Natural killer cell (primary cell): ENCODE results near the gene DDX23. TPM values are rescaled to one million over a fixed set of nuclear protein-coding genes. Genes with fewer than 3 reads are reported as not detected.

ENCODE experiments used
- ATAC-seq, 3 donors: fragments of 150-1000 bp in 2 of 3; fragments of 200-7000 bp in 1 of 3; cut with Tn5 transposase; 1 replicate in 1 of 3; 2 replicates in 2 of 3; pipeline ENCODE4 v1.10.0; 2021; ENCODE audit warnings: mild to moderate bottlenecking in 2 of 3, moderate library complexity in 2 of 3
- DNase-seq, 2 donors: peaks; one replicate each; pipeline versions ENCODE4 v3.0.0 to v3.0.0-alpha.2; 2013 to 2021; ENCODE audit warnings: mixed read lengths in 1 of 2
- H3K27ac ChIP-seq: one replicate; pipeline ENCODE4 v1.5.1; 2013; ENCODE audit warnings: mild to moderate bottlenecking, low read length
- H3K27me3 ChIP-seq: one replicate; pipeline ENCODE4 v1.6.1; 2013; ENCODE audit warnings: low read length; ENCODE audit not compliant: control insufficient read depth, insufficient read depth
- H3K36me3 ChIP-seq: one replicate; pipeline ENCODE4 v1.6.1; 2013; ENCODE audit warnings: low read length; ENCODE audit not compliant: control insufficient read depth, insufficient read depth
- H3K4me1 ChIP-seq: one replicate; pipeline ENCODE4 v1.6.1; 2013; ENCODE audit warnings: low read length; ENCODE audit not compliant: control insufficient read depth, insufficient read depth
- H3K4me3 ChIP-seq: one replicate; pipeline ENCODE4 v1.5.1; 2013; ENCODE audit warnings: low read length
- H3K9me3 ChIP-seq: one replicate; pipeline ENCODE4 v1.6.1; 2013; ENCODE audit warnings: low read length; ENCODE audit not compliant: control insufficient read depth, insufficient read depth
- H3K27ac Mint-ChIP-seq, 2 donors: one replicate each; pipeline ENCODE4 v1.8.0; 2022; ENCODE audit warnings: mild to moderate bottlenecking in 2 of 2, mixed read lengths in 2 of 2, moderate library complexity in 1 of 2
- H3K27me3 Mint-ChIP-seq, 2 donors: one replicate each; pipeline ENCODE4 v1.8.0; 2022; ENCODE audit warnings: low read depth in 2 of 2, mixed read lengths in 2 of 2
- H3K36me3 Mint-ChIP-seq: one replicate; pipeline ENCODE4 v1.8.0; 2022; ENCODE audit warnings: mixed read lengths
- H3K4me1 Mint-ChIP-seq, 2 donors: one replicate each; pipeline ENCODE4 v1.8.0; 2022; ENCODE audit warnings: mixed read lengths in 2 of 2
- H3K4me3 Mint-ChIP-seq: one replicate; pipeline ENCODE4 v1.8.0; 2022; ENCODE audit warnings: mild to moderate bottlenecking, moderate library complexity, mixed read lengths
- H3K9me3 Mint-ChIP-seq, 2 donors: one replicate each; pipeline ENCODE4 v1.8.0; 2022; ENCODE audit warnings: mixed read lengths in 2 of 2
- CTCF ChIP-seq: fragments of 200-600 bp; IDR thresholded peaks from one replicate; pipeline ENCODE4 v1.8.0; 2022; ENCODE audit warnings: antibody characterized with exemption
- WGBS: methylation state at CpG from one replicate; pipeline ENCODE4 v1.1.7; 2013; ENCODE audit warnings: missing lambda C conversion rate; ENCODE audit not compliant: insufficient coverage; 5-methylcytosine and 5-hydroxymethylcytosine counted together
- intact Hi-C: fragments of 100-400 bp; cut with micrococcal nuclease; formaldehyde crosslinking; loops from one replicate; pipeline ENCODE4 v1.14.2; 2022
- total RNA-seq, 4 donors: library from RNA; stranded (reverse); fragments of 120-200 nt in 1 of 4; gene quantifications; one replicate each; pipeline versions ENCODE4 v1.2.3 to v1.2.4, GENCODE V29; 2013 to 2022

Gene DDX23
- total RNA-seq, 3 donors from 2014 or later (not counting 1 experiment from before 2014, with no cell fraction given) = 96.0 to 123 (median 104) TPM

DNA sequence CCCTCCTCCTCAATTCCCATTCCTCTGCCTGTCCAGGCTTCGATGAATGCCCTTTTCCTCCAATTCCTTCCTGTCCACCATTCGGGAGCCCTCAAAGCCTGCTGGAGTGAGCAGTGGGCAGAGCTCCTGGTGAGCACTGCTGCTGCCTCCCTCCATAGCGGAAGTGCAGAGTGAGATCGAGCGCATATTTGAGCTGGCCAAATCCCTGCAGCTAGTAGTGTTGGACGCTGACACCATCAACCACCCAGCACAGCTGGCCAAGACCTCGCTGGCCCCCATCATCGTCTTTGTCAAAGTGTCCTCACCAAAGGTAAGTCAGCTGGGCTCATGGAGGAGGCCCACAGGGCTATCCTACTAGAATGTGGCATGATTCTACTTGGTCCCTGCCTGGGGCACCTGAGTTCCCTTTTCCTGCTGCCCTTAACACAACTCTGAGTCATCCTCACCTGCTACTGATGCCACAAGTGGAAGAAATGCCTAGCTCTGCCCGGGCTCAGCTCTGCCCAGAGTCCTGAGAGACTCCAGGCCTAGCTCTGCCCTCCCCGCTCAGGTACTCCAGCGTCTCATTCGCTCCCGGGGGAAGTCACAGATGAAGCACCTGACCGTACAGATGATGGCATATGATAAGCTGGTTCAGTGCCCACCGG lies 25.6 kb downstream of the DDX23 start:
- no peak for ATAC-seq
- Histone ChIP-seq H3K4me3 (no peak overlapping the region), H3K27ac (no peak overlapping the region), H3K36me3 (peaks cover 31% of the 10 kb centered on the region), H3K27me3 (no peaks in the 10 kb centered on the region), H3K9me3 (no peaks in the 10 kb centered on the region), H3K4me1 (no peaks in the 10 kb centered on the region)
- DNase-seq = no peak
- peaks cover 5% of the 10 kb centered on the region for H3K36me3 Mint-ChIP-seq
- TF ChIP-seq CTCF = no peak
- H3K9me3 Mint-ChIP-seq = no peaks in the 10 kb centered on the region
- intact Hi-C loops = no loop called here
- 90% methylated on average over 15 of the region's 15 CpGs for WGBS
- peak overlapping the region in 1 of 2 donors; percentile 21 for H3K27ac Mint-ChIP-seq
- H3K27me3 Mint-ChIP-seq = peaks cover 0 to 7% of the 10 kb centered on the region in 2 donors
- H3K4me1 Mint-ChIP-seq = peaks cover 0 to 15% of the 10 kb centered on the region in 2 donors
- no peak overlapping the region for H3K4me3 Mint-ChIP-seq

GRCh38 chr12:48824905-48825304 lies 27.1 kb downstream of the DDX23 start:
- H3K4me3 Mint-ChIP-seq = no peak overlapping the region
- no peak for ATAC-seq
- Histone ChIP-seq H3K9me3 (no peaks in the 10 kb centered on the region), H3K4me1 (no peaks in the 10 kb centered on the region), H3K36me3 (peaks cover 17% of the 10 kb centered on the region), H3K4me3 (no peak overlapping the region), H3K27me3 (no peaks in the 10 kb centered on the region), H3K27ac (no peak overlapping the region)
- WGBS = 87% methylated on average over 3 of the region's 4 CpGs
- H3K9me3 Mint-ChIP-seq = no peaks in the 10 kb centered on the region
- H3K27me3 Mint-ChIP-seq = peaks cover 0 to 7% of the 10 kb centered on the region in 2 donors
- TF ChIP-seq CTCF = no peak
- no peak for DNase-seq
- intact Hi-C loops = no loop called here
- H3K27ac Mint-ChIP-seq = no peak overlapping the region
- no peaks in the 10 kb centered on the region for H3K36me3 Mint-ChIP-seq
- peaks cover 0 to 15% of the 10 kb centered on the region in 2 donors for H3K4me1 Mint-ChIP-seq

DNA sequence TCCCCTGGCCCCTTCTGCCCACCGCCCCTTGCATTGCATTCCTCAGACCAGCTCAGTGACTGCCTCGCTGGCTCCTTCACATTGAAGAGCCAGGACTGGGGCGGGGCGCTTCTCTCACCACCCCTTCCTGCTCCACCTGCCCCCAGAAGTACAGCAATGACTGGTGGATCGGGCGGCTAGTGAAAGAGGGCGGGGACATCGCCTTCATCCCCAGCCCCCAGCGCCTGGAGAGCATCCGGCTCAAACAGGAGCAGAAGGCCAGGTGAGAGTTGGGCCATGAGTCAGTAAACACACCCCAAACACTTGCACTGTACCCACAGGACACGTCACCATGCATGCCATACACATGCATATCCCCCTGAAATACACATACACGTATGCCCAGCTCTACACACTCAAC lies 27.9 kb downstream of the DDX23 start:
- Mint-ChIP-seq H3K9me3 (no peaks in the 10 kb centered on the region), H3K4me1 (peaks cover 0 to 16% of the 10 kb centered on the region in 2 donors), H3K4me3 (no peak overlapping the region), H3K27me3 (peaks cover 0 to 7% of the 10 kb centered on the region in 2 donors), H3K27ac (no peak overlapping the region), H3K36me3 (no peaks in the 10 kb centered on the region)
- no peak for TF ChIP-seq CTCF
- peaks cover 9% of the 10 kb centered on the region for H3K36me3 ChIP-seq
- no peaks in the 10 kb centered on the region for H3K9me3 ChIP-seq
- H3K4me3 ChIP-seq = no peak overlapping the region
- WGBS = 85% methylated on average over 12 of the region's 12 CpGs
- peak in 1 of 3 donors; percentile 42 for ATAC-seq
- intact Hi-C loops = no loop called here
- DNase-seq = peak in 1 of 2 donors; percentile 39
- H3K4me1 ChIP-seq = peaks cover 1% of the 10 kb centered on the region
- no peak overlapping the region for H3K27ac ChIP-seq
- H3K27me3 ChIP-seq = no peaks in the 10 kb centered on the region

DNA sequence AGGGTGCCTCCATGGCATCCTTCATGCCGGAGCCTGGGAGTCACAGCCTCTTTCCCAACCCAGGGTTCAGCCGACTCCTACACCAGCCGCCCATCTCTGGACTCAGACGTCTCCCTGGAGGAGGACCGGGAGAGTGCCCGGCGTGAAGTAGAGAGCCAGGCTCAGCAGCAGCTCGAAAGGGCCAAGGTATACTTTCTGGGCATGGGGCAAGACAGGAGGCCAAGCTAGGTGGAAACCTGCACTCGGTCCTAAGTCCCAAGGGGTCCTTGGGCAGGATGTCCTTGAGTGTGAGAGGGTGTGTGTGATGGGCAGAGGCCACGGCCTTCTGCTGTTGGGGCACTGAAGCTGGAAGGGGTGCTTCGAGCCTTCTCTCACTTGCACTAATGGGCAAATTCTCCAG lies 28.7 kb downstream of the DDX23 start:
- WGBS = 92% methylated on average over 11 of the region's 11 CpGs
- H3K27ac Mint-ChIP-seq = no peak overlapping the region

More for the DNA sequence above, 28.7 kb downstream of the DDX23 start:
- H3K36me3 Mint-ChIP-seq = no peaks in the 10 kb centered on the region
- H3K4me3 Mint-ChIP-seq = no peak overlapping the region
- Histone ChIP-seq H3K27ac (no peak overlapping the region), H3K9me3 (no peaks in the 10 kb centered on the region), H3K4me3 (no peak overlapping the region), H3K27me3 (no peaks in the 10 kb centered on the region), H3K4me1 (peaks cover 5% of the 10 kb centered on the region), H3K36me3 (peaks cover 4% of the 10 kb centered on the region)
- ATAC-seq = no peak
- H3K27me3 Mint-ChIP-seq = peaks cover 0 to 7% of the 10 kb centered on the region in 2 donors
- intact Hi-C loops = no loop called here
- DNase-seq = no peak
- no peak for TF ChIP-seq CTCF
- H3K9me3 Mint-ChIP-seq = no peaks in the 10 kb centered on the region
- peaks cover 0 to 16% of the 10 kb centered on the region in 2 donors for H3K4me1 Mint-ChIP-seq
